ENCODE results near the gene GHRH.

Gene GHRH

DNA sequence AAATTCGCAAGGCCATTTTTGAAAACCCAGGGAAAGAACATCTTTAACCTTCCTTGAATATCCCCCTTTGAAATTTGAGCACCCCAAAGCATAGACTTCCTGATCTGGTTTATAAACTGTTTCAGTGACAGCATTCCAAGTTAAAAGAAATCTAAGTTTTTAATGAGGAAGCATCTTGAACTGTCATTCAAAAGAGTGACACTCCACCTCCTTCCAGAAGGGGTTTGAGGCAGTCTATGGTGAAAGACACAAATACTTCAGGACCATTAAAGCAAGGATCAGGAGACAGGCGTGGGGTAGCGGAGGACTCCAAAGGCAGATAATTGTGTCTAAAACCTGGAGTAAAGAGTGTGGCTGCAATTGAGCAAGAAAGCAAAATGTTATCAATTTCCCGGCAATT is 691 bp downstream of the GHRH start:
- no peak for DNase-seq (ENCODE audit: low read depth)

DNA sequence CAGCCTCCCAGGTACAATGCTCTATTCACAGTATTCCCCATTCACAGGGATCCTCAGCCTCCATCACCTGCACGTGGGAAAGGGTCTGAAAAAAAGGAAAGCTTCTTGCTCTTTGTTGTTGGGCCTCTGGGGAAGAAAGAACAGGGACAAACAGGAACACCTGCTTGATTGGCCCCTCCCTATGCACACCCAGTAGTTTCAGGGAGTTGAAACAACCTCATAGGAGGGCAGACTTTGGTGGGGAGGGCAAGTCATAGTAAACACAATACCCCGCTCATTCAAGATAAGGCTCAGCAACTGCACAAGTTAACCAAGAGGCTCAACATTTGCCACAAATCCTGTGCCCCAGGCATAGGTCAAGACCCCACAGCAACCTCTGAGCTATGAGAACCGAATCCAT is 1.7 kb downstream of the GHRH start:
- no peak for DNase-seq (ENCODE audit: low read depth)

DNA sequence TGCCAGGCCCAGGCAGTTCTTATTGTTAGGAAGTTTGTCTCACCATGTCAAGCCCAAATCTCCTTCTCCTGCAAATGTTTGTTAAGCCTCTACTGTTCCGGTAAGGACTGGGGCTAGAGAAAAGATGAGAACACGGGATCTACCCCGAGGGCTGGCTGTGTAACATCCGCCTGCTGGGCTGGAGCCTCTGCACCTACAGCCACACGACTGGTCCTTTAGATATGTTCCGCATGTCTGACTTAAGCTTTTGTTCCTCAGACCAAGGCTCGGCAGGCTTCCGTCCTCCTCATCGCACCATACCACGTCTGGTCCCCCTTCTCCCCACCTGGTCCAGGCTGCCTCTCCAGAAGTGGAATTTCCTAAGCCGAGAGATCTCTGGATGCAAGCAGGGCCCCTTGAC is 2.6 kb downstream of the GHRH start:
- DNase-seq (ENCODE audit: low read depth) = no peak

DNA sequence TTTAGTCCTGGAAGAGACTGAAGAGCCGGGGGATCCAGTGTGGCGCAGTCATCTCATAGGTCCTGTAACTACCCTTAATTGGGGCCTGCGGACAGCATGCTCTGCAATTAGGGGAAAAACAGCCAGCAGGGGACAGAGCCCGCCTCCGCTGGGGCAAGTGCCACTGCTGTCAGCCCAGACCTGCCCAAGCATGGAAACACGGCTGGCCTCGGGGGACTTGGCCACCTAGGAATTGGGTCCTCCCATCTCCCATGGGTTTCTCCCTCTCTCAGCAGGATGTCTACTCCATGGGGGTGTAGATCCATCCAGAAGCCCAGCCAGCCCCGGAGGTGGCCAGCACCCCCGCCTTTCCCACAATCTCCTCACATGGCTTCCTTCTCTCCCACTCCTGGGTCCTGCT is 3.6 kb downstream of the GHRH start:
- no peak for DNase-seq (ENCODE audit: low read depth)

DNA sequence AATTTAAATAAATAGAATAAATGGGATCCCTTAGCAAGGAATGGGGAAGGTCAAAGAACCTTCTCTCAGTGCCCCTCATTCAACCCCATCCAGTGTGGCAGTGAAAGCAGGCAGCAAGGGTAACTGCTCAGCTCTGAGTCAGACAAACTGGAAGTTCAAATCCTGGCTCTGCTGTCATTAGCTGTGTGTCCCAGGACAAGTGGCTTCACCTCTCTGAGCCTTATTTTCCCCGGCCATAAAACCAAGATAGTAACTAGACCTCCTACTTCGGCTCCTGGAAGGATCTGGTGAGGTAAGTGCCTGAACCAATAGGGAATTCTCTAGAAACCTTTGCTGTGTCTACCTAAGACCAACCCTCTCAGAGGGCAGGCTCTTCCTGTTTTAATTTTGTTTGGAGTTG is 4.1 kb downstream of the GHRH start:
- DNase-seq (ENCODE audit: low read depth) = no peak

DNA sequence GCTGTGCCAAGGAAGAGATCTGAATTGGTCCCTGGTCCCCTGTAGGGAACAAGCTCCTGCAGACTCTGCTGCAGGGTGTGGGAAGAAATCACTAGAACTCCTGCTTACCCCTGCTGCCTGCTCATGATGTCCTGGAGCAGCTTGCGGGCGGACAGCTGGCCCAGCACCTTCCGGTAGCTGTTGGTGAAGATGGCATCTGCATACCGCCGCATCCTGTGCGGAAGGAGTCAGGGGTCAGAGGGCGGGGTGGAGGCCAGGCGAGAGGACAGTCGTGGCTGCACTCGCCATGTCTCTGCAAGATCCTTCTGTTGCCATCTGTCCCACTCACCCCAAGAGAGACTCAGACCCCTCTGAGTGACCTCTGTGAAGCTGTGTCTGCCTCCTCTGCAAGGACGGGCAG is 5.3 kb downstream of the GHRH start:
- no peak for DNase-seq (ENCODE audit: low read depth)

DNA sequence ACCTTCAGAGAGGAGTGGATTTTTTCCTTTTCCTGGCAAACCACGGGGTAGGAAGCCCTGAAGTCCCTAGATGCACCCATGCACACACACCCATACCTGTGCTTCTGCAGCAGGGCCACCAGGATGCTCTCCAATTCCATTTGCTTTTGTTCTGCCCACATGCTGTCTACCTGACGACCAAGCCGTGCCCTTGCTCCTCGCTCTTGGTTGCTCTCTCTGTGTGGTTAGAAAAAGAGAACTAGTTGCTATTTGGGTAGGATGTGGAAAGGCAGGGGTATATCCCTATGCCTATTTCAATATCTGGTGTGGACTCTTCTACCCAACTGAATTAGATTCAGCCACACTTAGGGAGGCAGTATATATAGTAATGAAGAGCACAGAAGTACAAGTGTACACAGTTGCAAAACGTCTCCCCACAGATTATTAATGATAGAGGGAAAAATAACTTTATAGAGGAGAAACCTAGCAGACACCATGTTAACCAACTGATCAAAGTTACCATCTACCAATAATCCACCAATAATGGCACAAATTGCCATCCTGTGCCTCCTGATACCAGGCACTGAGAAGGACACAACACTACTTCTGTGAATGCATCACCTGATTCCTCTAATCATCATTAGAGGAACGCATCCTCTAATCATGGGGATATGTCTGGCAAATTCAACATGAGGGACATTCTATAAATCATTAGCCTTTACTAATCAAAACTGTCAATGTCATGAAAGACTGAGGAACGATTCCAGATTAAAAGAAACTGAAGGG is 7.3 kb downstream of the GHRH start:
- DNase-seq (ENCODE audit: low read depth) = no peak

DNA sequence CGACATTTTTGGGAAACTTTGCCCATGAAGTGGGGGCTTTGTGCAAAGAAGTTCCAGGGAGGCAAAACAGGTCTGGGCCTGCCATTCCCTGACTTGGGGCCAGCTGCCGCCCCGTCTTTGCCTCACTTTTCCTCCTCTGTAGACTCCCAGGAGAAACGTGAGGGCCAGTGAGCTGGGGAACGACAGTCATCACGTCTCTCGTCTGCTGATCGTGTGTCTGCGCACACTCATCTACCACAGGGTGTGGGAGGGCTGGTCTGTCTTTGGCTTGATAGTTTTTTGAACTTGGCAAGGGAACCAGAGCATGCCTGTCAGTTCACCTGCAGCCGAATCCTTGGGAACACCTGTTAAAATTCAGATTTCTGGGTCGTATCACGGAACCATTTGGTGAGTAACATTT is 8.5 kb downstream of the GHRH start:
- DNase-seq (ENCODE audit: low read depth) = no peak

DNA sequence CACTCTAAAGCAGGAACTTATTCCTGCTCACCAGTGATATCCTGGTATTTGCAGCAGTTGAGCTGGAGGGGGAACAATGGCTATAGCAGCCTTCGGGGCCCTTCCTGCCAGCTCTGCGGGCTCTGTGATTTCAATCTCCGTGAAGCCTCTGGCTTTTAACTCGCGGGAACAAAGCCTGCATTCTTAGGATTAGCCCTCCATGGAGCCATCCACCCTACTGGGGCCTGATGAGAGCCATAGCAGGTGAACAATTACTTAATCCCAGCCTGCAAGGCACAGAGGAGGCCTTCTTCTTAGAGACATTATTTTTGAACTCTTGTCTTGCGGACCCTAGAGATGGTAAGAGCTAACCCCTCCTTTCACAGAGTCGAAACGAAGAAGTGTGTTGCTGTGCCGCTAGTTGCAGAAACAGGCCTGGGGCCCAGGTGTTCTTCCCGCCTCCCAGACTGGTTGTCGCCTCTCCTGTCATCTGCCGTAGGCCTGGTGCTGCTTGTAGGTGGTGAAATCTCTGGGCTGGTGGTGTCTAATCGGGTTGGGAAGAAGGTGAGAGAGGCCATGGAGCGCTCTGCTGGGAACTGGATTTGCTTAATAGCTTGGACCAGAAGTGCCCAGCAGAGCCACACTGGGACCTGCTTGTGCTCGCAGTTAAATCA is 9.7 kb downstream of the GHRH start:
- DNase-seq (ENCODE audit: low read depth) = no peak

DNA sequence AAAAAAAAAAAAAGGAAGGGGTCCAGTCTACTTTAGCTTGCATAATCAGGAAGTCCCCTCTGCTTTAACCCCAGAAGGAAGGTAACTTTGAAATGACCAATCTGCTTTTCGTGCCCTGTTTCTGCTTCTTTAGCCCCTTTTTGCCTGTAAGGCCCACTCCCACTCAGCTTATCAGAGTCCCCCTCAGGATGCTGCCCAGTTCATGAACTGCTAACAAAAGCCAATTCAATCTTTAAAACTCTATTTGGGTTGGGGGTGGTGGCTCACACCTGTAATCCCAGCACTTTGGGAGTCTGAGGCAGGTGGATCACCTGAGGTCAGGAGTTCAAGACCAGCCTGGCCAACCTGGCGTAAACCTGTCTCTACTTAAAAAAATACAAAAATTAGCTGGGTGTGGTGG is 12.3 kb downstream of the GHRH start:
- no peak for DNase-seq (ENCODE audit: low read depth)

DNA sequence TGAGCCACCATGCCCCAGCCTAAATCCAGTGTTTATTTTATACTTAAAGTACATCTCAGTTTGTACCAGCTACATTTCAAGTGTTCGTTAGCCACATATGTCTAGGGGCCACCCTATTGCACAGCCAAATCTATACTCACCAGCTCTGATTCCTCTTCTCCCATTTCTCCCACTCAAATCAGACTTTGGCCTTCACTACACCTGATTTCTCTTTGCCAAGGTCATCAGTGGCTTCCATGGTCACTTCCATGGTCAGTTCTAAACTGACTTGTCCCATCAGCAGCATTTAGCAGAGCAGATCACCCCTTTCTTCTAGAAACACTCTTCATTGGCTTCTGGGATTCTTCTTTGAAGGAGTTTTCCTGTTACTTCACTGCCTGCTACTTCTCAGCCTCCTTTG is 14.1 kb downstream of the GHRH start:
- DNase-seq (ENCODE audit: low read depth) = no peak

DNA sequence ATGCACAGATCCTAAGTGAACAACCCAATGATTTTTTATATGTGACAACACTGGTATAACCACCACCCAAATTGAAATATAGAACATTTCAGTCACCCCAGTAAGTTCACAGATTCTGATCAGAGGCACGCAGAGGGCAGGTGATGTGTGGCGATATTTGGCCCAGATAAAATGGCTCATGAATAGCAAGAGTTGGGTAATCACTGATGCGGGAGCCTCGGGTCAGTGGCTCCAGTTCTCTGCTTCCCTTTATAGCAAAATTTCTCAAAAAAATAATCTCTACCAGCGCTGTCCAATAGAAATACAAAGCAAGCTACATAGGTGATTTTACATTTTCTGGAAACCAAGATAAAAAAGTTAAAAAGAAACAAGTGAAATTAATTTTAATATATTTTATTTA is 14.9 kb downstream of the GHRH start:
- DNase-seq (ENCODE audit: low read depth) = no peak

DNA sequence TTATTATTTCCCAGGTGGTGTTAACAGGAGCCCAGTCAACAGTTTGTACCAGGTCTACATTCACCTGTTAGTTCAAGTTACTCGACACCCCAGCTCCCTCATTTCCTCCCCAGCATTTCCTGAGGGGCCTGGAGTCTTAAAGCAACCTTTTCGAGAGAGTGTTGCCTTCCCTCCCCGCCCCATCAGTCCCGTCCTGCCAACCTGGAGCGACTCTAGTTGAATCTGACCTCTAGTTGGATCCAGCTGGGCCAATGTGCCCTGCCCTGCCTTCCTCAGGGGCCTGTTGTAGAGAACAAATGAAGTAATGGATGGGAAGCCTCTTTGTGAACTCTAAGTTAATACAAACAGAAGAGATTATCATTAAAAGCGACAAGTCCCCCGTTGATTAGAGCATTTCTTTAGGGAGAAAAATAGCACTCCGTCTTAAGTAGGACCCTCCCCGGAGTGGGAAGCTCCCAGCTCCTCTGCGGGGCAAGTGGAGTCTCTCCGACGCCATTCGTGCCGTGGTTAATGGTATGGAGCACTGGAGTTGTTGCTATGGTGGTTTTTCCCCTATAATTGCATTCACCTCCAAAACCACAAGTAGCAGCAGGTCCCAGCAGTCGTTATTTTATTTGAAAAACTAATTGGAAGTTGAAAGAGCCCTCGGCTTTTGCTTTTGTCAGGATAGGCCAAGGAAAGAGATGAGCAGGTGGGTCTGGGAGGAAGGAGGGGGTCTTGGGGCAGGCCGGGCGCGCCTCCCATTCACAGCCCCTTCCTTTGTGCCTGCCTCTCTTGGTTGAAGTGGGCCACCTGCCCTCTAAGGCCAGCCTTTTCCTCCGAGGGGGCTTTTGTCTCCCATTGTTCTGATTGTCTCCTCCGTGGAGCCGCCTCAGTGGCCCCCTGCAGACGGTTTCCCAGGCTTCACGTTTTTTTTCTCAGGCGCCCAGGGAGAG is 16.1 kb downstream of the GHRH start:
- DNase-seq (ENCODE audit: low read depth) = no peak

DNA sequence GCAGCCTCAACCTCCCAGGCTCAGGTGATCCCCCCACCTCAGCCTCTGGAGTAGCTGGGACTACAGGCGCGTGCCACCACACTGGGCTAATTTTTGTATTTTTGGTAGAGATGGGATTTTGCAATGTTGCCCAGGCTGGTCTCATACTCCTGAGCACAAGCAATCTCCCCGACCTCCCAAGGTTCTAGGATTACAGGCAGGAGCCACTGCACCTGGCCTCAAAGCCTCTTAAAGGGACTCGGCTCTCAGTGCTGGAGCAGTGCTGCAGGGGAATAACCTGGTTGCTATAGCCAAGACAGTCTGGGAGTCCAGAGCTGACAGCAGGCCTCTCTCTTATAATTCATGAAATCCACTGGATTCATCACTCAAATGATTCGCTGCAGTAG is 17.0 kb downstream of the GHRH start:
- no peak for DNase-seq (ENCODE audit: low read depth)

DNA sequence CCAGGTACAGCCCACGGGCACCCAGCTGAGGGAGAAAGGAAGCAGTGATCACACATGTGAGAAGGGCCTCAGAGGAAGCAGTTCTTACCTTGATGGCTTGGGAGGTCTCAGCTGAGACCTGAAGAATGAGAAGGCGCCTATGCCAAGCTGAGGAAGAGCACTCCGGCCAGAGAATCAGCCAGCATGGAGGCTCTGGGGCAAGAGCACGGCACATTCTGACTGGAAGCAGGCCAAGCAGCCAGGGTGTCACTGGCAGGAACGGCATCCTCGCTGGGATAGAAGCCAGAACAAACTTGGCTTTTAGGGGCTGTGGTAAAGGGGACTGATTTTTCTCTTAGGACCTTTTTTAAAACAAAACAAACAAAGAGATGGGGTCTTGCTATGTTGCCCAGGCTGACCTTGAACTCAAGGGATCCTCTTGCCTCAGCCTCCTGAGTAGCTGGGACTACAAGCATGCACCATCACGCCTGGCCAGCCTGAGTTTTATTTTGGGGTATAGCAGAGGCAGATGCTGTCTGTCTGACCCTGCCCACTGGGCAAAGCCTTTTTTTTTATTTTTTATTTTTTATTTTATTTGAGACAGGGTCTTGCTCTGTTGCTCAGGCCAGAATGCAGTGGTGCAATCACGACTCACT is 17.6 kb downstream of the GHRH start:
- no peak for DNase-seq (ENCODE audit: low read depth)

DNA sequence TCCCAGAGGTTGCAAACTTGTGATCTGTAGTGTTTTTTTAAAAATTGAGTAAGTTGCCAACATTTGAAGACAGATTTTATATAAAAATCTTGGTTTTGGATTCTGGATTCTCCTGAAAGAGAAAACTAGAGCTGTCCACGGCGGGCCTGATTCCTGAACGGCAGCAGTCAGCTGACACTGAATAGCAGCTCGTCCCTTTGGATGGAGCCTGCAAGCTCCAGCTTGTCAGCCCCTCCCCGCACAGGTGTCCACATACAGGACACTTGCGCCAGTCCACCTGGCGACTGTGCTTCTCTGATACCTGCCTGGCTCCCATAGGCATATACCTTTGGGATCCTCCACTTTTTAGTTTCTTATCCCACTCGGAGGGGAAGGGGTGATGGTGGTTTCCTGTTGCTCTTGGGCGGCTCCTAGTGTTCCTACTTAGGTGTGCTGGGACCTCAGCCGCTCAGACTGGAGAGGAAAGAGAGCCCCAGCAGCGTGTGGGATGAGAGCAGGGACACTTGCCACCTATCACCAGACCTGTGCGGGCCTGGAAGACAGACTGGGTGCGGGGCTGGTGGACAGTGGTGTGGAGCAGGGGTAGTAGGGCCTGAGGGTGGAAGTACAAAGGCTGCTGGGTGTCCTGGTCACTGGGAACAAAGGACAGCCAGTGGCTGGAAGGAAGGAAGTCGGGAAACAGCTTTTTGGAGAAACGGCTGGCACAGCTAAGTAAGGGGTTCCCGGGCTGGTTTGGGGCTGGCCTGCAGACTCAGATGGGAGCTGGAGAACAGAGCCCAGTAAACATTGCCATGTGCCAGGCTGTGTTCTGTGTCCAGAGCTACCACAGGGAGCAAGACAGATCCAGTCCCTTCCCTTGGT is 18.3 kb downstream of the GHRH start:
- DNase-seq (ENCODE audit: low read depth) = no peak

DNA sequence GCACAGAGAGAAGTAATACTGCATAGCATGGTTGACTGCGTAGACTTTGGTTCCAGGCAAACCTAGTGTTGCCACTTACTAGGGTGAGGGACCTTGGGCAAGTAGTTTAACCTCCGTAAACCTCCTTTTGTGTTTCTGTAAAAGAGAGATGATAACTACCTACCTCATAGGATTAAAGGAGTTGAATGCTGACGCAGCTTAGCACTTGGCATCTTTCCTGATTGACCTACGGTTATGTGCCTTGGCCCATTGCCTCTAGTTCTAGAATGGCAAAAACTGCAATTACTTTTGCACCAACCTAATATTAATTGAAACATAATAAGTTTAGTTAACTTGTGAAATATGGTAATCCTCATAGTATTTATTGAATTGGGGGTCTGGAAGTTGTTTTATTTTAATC is 19.1 kb downstream of the GHRH start:
- DNase-seq (ENCODE audit: low read depth) = no peak

DNA sequence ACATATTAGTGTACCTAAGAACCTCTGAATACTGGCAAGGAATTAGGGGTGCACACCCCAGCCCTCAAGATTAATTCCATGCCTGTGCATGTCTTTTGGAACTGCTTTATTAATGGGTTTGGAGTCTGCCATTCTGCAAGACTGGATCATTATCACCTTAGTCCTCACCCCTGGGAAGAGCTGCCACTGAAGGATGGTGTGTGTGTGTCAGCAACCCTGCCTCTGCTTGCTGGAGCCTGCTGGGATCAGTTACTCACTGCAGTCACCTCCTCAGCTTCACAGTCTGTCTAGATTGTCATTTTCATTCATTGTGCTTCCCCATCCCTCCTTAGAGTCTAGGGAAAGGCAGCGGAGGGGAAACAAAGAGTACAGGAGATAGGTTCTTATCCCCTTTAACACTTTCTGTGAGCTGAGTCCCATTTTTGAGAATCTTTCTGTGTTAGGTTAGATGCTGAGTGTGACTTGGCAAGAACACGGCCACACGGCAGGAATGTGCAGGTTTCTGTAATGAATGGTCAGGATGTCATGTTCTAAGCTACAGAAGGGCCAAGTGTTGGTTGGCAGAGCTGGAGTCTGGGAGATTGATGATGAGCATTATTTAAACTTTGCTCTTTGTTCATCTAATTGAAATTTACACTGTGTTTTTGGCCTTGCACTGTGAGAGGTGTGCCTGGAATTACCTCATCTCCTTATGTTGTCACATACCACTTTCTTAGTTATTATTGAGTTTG is 21.1 kb downstream of the GHRH start:
- no peak for DNase-seq (ENCODE audit: low read depth)

DNA sequence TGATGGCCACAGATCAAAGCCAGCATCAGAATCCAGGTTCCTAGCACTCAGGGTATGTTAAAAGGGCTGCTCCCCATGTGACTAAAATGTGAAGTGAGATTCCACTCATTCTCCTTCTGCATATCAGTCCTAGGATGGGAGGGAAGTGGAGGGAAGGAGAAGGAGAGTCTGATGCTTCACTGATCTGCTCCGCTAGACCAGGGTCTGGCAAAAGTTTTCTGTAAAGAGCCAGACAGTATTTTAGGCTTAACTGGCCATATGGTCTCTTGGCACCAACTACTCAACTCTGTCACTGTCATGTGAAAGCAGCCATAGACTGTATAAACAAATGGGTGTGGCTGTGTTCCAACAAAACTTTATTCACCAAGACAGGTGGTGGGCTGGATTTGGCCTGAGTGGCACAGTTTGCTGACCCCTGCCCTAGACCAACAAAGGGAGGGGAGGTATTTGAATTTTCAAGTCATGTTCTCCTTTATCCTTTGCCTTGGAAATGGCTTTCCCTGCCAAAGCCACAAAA is 22.6 kb downstream of the GHRH start:
- no peak for DNase-seq (ENCODE audit: low read depth)

DNA sequence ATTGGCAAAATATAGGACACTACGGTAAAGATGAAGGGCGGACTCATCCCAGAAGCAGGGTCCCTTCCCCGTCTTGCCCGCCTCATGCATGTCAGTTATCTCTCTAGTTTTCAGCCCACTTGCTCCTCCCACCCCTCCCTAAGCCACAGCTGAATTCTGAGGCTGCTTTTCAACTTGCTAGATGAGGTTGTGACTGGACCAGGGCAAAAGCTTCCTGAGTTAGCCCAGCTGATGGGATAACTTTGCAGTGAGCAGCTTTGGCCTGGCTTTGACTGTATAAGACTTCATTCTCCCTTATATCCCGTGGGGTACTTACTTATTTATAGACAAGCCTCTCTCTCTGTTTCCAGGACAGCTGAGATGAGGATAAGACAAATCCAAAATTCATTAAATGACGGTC is 23.2 kb downstream of the GHRH start:
- DNase-seq (ENCODE audit: low read depth) = no peak

DNA sequence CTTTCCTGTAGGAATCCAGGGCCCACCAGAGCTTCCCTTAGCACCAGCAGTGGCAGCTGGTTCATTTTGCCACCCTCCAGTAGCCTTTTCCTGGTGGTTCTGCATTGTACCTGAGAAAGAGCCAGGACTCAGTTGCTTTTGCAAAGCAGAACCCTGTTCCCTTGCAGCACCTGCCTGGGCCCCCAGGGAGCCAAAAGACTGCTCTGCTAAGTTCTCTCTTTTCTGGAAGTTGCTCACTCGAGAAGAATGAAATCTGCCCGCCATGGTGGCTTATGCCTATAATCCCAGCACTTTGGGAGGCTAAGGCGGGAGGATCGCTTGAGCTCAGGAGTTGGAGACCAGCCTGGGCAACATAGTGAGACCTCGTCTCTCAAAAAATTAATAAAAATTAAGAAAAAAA is 24.0 kb downstream of the GHRH start:
- no peak for DNase-seq (ENCODE audit: low read depth)
